Endometrial microvascular endothelial cells (primary cell): Measurements from ENCODE around the gene GMIP. TPM values are rescaled to one million over a fixed set of nuclear protein-coding genes. Genes with fewer than 3 reads are reported as not detected.

Experiments
- in situ Hi-C: cut with HindIII; loops from 2 replicates; pipeline ENCODE4 v1.10.0; 2017; ENCODE audit warnings: low sequenced_read_pairs, low pct_unique_long_range_greater_than_20kb; ENCODE audit errors: inconsistent ontology term
- total RNA-seq: library from RNA; depleted of rRNA; stranded (reverse); fragments of >200 nt; gene quantifications from one replicate; pipeline ENCODE4 v1.2.3, GENCODE V29; 2015; ENCODE audit errors: inconsistent ontology term

The GMIP gene
- total RNA-seq, 1 donor from 2014 or later, result 29.0 TPM

GRCh38 chr19:19637523-19638251, 5.8 kb downstream of the GMIP start:
- in situ Hi-C loops, result no loop called here

- in situ Hi-C loops, result no loop called here
Observed at GRCh38 chr19:19637186-19637522, 6.3 kb downstream of the GMIP start.

- in situ Hi-C loops, result no loop called here
Observed at GRCh38 chr19:19636573-19637185, 6.8 kb downstream of the GMIP start.

- in situ Hi-C loops, result no loop called here
Observed at GRCh38 chr19:19635313-19635702, 8.1 kb downstream of the GMIP start.

GRCh38 chr19:19634516-19635312, 8.7 kb downstream of the GMIP start:
- in situ Hi-C loops, result no loop called here

GRCh38 chr19:19633711-19634515, 9.5 kb downstream of the GMIP start:
- in situ Hi-C loops, result no loop called here

GRCh38 chr19:19632661-19633060, 10.8 kb downstream of the GMIP start:
- in situ Hi-C loops, result no loop called here

GRCh38 chr19:19631346-19631745, 12.1 kb downstream of the GMIP start:
- in situ Hi-C loops, result no loop called here

- in situ Hi-C loops, result no loop called here
Observed at GRCh38 chr19:19630426-19630825, 13.0 kb downstream of the GMIP start.

- in situ Hi-C loops, result no loop called here
Observed at GRCh38 chr19:19630062-19630414, 13.4 kb downstream of the GMIP start.

- in situ Hi-C loops, result no loop called here
Observed at GRCh38 chr19:19628501-19629134, 14.8 kb downstream of the GMIP start.

- in situ Hi-C loops, result no loop called here
Observed at GRCh38 chr19:19627621-19628500, 15.6 kb downstream of the GMIP start, which contains the start of gene LPAR2. TSS of gene LPAR2 (minus strand) at chr19:19628220. CDS start at chr19:19627275, 945 bp downstream.

GRCh38 chr19:19626516-19627472, 16.7 kb downstream of the GMIP start:
- in situ Hi-C loops, result no loop called here

GRCh38 chr19:19624032-19624570, 19.4 kb downstream of the GMIP start:
- in situ Hi-C loops, result no loop called here

GRCh38 chr19:19623383-19623782, 20.1 kb downstream of the GMIP start:
- in situ Hi-C loops, result no loop called here

- in situ Hi-C loops, result no loop called here
Observed at GRCh38 chr19:19619849-19620210, 23.6 kb downstream of the GMIP start.
